DOHH2 (cell line): ENCODE data around the gene MXRA5.

Experiments used
- CTCF ChIP-seq: fragments of 200-600 bp; sonication (generic); IDR thresholded peaks from one replicate; pipeline ENCODE4 v1.5.1; 2014; ENCODE audit warnings: antibody characterized with exemption, mild to moderate bottlenecking, low read depth, low read length; ENCODE audit not compliant: poor library complexity, severe bottlenecking
- EZH2phosphoT487 ChIP-seq: fragments of 200-600 bp; sonication (generic); IDR thresholded peaks from 2 replicates; pipeline ENCODE4 v1.6.1; 2017; ENCODE audit warnings: borderline replicate concordance, mild to moderate bottlenecking, antibody characterized with exemption, low read length, moderate library complexity, mixed read lengths

GRCh38 chrX:3340016-3340415, 6.4 kb downstream of the MXRA5 start:
- TF ChIP-seq CTCF (no peak), EZH2phosphoT487 (no peak)
